ENCODE results near the gene BDH1. TPM values are rescaled to one million over a fixed set of nuclear protein-coding genes. Genes with fewer than 3 reads are reported as not detected.
A peak's percentile ranks its signal among the peaks of the same experiment; 100 is the strongest.

Gene BDH1
- total RNA-seq, 6 donors from 2014 or later: 13.5 to 30.4 (median 23.0) TPM

DNA sequence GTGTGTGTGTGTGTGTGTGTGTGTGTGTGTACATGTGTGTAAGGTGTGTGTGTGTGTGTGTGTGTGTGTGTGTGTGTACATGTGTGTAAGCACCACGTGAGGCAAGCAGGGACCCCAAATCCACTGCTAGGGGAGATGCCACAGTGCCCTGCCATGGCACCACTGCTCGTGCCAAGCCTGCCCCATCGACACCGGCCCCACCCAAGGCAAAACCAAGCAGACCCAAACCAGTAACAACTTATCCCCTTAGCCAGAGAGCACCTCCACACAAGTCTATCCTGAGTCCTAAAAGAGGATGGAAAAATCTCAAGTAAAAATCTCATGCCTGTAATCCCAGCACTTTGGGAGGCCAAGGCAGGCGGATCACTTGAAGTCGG lies 45.1 kb downstream of the BDH1 start:
- Histone ChIP-seq H3K36me3 (peaks cover 0 to 3% (median 0%) of the 10 kb centered on the region in 4 donors), H3K9me3 (no peaks in the 10 kb centered on the region), H3K4me1 (peaks cover 0 to 10% (median 8%) of the 10 kb centered on the region in 4 donors), H3K27me3 (no peaks in the 10 kb centered on the region), H3K27ac (no peak overlapping the region), H3K4me3 (no peak overlapping the region)
- WGBS, 2 donors: 83 to 88% methylated on average over 2 to 5 of the region's 6 CpGs
- DNase-seq (no peak), ATAC-seq (ENCODE audit: low FRiP score in 2 of 2) (no peak)
- TF ChIP-seq POLR2A (IDR thresholded peaks at IDR 0.05) (no peak), EP300 (IDR thresholded peaks at IDR 0.05) (no peak), CTCF (IDR thresholded peaks at IDR 0.05) (no peak), POLR2AphosphoS5 (IDR thresholded peaks at IDR 0.05) (no peak)

DNA sequence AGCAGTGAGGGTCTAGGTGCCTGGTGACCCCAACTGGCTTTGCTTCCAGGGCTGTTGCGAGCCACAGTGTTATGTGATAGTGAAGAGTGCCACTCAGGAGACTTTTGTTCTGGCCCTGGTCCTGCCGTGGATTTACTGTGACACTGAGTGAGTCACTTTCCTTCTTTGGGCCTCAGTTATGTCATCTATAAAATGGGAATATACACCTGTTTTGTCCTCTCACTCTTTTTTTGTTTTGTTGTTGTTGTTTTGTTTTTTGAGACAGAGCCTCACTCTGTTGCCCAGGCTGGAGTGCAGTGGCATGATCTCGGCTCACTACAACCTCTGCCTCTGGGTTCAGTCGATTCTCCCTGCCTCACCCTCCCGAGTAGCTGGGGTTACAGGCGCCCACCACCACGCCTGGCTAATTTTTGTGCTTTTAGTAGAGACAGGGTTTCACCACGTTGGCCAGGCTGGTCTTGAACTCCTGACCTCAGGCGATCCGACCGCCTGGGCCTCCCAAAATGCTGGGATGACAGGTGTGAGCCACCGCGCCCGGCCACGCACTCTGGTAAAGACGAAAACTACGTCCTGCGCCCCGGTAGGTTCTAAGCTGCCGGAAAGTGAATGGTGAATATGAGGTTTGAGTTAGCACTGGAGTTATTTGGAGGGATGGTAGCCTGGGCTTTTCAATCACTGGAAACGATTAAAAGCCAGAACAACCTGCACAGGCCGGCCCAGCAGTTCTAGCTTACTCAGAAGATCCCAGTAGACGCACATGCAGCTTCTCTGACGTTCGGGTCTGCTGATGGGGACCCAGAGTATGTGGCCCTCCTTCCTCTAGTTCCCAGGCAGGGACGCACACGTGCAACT lies 46.6 kb downstream of the BDH1 start:
- WGBS, 2 donors: 87% methylated on average over 27 of the region's 27 CpGs
- TF ChIP-seq EP300 (IDR thresholded peaks at IDR 0.05): no peak
- no peak for TF ChIP-seq POLR2AphosphoS5 (IDR thresholded peaks at IDR 0.05)
- no peak for TF ChIP-seq CTCF (IDR thresholded peaks at IDR 0.05)
- TF ChIP-seq POLR2A (IDR thresholded peaks at IDR 0.05): no peak
- Histone ChIP-seq H3K4me3 (peak overlapping the region in 1 of 4 donors; percentile 52), H3K36me3 (peaks cover 0 to 3% (median 0%) of the 10 kb centered on the region in 4 donors), H3K4me1 (peaks cover 0 to 10% (median 8%) of the 10 kb centered on the region in 4 donors), H3K9me3 (no peaks in the 10 kb centered on the region), H3K27me3 (no peaks in the 10 kb centered on the region), H3K27ac (no peak overlapping the region)
- no peak for ATAC-seq (ENCODE audit: low FRiP score in 2 of 2)
- DNase-seq: no peak

- WGBS, 2 donors: 78 to 80% methylated on average over 5 to 6 of the region's 6 CpGs
- no peak overlapping the region for H3K4me3 ChIP-seq
- H3K4me1 ChIP-seq: peaks cover 0 to 10% (median 8%) of the 10 kb centered on the region in 4 donors
- TF ChIP-seq POLR2A (IDR thresholded peaks at IDR 0.05) (no peak), EP300 (IDR thresholded peaks at IDR 0.05) (no peak), CTCF (IDR thresholded peaks at IDR 0.05) (no peak), POLR2AphosphoS5 (IDR thresholded peaks at IDR 0.05) (no peak)
- no peak for ATAC-seq (ENCODE audit: low FRiP score in 2 of 2)
- peaks cover 0 to 3% (median 0%) of the 10 kb centered on the region in 4 donors for H3K36me3 ChIP-seq
- H3K9me3 ChIP-seq: no peaks in the 10 kb centered on the region
- H3K27me3 ChIP-seq: no peaks in the 10 kb centered on the region
- no peak for DNase-seq
- no peak overlapping the region for H3K27ac ChIP-seq
These were observed 47.3 kb downstream of the BDH1 start for GRCh38 chr3:197508461-197508860.

DNA sequence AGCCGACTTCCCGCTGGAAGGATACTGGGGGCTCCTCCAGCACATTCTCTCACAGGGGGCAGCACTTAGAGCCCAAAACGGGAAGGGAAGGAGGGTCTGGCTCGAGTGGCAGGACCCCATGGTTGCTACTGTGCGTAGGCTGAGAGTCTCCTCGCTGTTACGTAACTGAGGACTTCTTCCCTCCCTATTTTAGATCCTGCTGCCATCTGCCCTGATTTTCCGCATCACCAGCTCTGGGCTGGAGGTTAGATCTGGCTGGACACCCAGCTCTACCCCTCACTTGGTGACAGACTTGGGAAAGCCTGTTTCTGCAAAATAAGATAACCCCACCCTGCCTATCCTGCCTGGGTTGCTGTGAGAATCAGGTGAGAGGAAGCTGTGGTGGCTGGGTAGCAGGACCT lies 47.7 kb downstream of the BDH1 start:
- H3K9me3 ChIP-seq: no peaks in the 10 kb centered on the region
- TF ChIP-seq POLR2A (IDR thresholded peaks at IDR 0.05) (no peak), POLR2AphosphoS5 (IDR thresholded peaks at IDR 0.05) (no peak), CTCF (IDR thresholded peaks at IDR 0.05) (no peak), EP300 (IDR thresholded peaks at IDR 0.05) (no peak)
- peaks cover 0 to 10% (median 8%) of the 10 kb centered on the region in 4 donors for H3K4me1 ChIP-seq
- ATAC-seq (ENCODE audit: low FRiP score in 2 of 2) (no peak), DNase-seq (no peak)
- 76 to 83% methylated on average over 8 of the region's 8 CpGs for WGBS, 2 donors
- H3K27me3 ChIP-seq: no peaks in the 10 kb centered on the region
- no peak overlapping the region for H3K27ac ChIP-seq
- no peak overlapping the region for H3K4me3 ChIP-seq
- no peaks in the 10 kb centered on the region for H3K36me3 ChIP-seq

Measured in upper lobe of left lung (tissue), 6 donors.